HT-29 (cell line): ENCODE data around the gene MB. TPM values are rescaled to one million over a fixed set of nuclear protein-coding genes. Genes with fewer than 3 reads are reported as not detected.
"Not testable (repeated sequence)": the region's sequence is repeated elsewhere in the genome, so short reads cannot be mapped to it uniquely, and the experiment has no call there.

Experiments used
- DNase-seq: peaks from one replicate; pipeline ENCODE4 v3.0.0-alpha.2; 2015; ENCODE audit warnings: low spot score
- total RNA-seq: library from RNA; depleted of rRNA; stranded (reverse); fragments of >200 nt; shearing (Covaris generic); gene quantifications from 2 replicates; pipeline ENCODE4 v1.2.3, GENCODE V29; 2014

MB gene
- total RNA-seq, 1 experiment from 2014 or later = 0.79 TPM

DNA sequence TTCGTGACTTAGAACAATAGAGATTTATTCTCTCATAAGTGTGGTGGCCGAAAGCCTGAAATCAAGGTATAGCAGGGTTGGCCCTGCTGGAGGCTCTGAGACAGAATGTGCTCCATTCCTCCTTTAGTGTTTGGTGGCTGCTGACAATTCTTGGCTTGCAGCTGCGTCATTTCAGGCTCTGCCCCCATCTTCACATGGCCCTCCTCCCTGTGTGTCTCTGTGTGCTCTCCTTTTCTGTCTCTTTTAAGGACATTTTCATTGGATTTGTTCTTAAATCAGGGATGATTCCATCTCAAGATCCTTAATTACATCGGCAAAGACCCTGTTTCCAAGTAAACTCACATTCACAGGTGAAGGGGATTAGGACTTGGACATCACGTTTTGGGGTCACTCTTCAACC lies 20.9 kb upstream of the MB start:
- no peak for DNase-seq

DNA sequence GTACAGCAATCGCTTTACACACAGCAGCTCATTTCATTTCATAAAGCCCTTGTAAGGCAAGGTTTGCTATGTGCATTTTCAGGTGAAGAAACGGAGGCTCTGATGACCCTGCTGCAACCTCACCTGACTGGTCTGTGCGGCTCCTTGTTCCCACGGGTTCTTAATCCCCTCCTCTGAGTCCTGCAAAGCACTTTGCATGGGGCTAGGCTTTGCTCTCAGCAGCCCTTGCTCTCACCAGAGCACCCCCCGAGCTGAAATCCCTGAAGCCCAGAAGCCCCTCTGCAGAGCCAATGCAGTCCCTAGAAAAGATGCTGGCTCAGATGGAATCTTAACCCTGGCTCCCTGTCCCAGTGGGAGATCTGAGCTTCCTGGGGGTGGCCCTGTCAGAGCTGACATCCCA lies 20.1 kb upstream of the MB start:
- DNase-seq = no peak

- DNase-seq = no peak
These were observed 17.9 kb upstream of the MB start for GRCh38 chr22:35634943-35635540.

GRCh38 chr22:35634015-35634414 lies 16.9 kb upstream of the MB start:
- DNase-seq = no peak

DNA sequence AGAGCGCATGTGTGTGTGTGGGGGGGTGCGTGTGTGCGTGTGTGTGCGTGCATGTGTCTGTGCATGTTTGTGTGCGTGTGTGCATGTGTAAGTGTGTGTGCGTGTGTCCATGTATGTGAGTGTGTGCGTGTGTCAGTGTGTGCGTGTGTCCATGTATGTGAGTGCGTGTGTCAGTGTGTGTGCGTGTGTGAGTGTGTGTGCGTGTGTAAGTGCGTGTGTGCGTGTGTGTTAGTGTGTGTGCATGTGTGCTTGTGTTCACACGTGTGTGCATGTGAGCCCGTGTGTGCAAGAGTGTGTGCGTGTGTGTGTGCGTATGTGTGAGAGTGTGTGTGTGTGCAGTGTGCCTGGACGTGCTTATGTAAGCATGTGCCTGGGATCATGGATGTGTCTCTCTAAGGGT lies 16.4 kb upstream of the MB start:
- no peak for DNase-seq

- no peak for DNase-seq
These were observed 15.8 kb upstream of the MB start for GRCh38 chr22:35632935-35633334.

DNA sequence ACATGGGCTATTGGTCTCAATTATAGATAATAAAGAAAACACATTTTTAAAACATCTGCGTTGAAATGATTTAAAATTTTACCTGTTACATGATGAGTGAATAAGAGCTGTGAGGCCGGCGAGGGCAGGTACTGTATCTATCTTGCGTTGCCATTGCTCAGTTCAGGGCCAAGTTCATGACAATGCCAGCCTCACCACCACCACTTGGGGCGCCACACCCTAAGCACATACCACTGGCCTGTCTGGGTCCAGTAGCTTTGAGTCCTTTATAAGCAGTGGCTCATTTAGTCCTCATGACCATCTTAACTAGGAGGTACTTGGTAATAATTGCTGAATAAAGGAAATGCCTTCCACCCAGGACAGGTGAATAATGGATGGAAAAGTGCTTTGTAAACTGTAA lies 14.5 kb upstream of the MB start:
- DNase-seq = peak; percentile 61

DNA sequence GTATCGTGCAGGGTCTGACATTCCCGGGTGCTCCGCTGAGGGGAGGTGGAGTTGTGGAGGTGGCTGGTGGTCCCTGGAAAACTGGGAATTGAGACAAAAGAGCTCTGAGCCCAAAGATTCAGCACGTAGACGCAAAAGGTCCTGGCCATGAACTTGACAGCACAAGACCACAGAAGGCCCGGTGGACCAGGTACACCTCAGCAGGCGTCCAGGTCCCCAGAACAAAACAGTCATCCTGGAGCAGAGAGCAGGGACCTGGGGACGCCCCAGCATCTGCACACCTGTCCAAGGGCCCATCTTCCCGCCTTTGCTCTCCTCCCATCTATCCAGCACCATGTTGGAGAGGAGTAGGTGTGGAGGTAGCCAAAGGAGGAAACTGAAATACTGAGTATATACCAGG lies 13.8 kb upstream of the MB start:
- DNase-seq = no peak

- DNase-seq = peak; percentile 26
These were observed 13.3 kb upstream of the MB start for GRCh38 chr22:35630387-35630793.

DNA sequence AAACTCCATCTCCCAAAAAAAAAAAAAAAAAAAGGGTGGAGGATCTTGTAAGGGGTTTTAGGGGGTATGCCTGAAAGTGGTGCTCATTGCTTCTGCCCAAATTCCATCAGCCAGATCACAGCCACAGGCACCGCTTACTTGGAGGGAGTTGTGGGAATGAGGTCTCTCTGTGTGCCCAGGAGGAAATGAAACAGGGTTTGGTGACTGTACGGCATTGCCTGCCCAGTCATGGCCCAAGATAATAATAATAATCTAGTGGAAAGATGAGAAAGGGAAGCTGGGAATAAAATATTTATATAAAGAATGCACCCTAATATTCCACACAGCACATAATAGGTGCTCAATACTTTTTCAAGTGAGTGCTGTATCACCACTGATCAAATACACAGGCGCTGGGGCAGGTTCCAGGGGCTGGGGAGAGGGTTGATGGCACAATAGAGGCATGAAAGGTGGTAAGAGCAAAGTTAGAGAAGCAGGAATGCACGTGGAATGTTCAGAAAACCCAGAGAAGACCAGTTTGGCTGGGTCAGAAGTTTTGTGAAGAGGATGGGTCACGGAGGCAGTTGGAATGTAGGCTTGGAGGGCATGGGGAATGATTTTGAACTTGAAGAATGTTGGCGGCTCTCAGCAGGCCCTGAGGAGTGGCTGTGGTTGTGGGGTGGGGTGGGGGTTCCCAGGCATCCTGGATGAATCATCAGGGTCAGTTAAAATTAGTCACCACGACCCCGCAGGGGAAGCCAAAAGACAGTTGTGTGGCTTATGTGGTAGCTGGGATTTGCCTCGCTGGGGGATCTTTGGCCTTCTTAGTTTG lies 12.5 kb upstream of the MB start:
- DNase-seq = peak; percentile 28

- DNase-seq = no peak
These were observed 11.6 kb upstream of the MB start for GRCh38 chr22:35628732-35629131.

- peak; percentile 63 for DNase-seq
These were observed 10.3 kb upstream of the MB start for GRCh38 chr22:35627267-35628041.

DNA sequence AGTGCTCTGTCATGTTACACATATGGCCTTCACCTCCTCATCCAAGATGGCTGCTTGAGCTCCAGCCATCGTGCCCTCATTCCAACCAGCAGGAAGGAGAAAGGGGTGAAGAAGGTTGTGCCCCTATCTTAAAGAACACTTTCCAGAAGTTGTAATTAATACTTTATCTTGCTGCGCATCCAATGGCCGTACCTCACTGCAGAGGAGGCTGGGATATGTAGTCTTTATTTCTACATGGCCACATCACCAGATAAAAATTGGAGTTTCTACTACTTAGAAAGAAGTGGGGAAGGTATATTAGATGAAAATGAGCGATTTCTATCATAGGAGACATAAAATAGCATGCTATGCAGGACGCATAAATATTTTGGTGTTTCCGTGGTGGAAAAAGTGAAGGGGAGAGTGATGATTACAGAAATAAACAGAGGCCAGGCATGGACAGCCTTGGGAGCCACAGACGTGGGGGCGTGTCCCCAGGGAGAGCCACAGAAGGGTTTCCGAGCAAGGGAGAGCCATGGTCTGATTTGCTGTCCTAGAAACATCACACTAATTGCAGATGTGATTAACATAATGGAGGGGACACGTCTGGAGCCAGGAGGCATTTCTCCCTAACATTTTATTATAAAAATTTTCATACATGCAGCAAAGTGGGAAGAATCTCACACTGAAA lies 8.8 kb upstream of the MB start:
- DNase-seq = no peak

- DNase-seq = no peak
These were observed 7.4 kb upstream of the MB start for GRCh38 chr22:35624547-35624946.

DNA sequence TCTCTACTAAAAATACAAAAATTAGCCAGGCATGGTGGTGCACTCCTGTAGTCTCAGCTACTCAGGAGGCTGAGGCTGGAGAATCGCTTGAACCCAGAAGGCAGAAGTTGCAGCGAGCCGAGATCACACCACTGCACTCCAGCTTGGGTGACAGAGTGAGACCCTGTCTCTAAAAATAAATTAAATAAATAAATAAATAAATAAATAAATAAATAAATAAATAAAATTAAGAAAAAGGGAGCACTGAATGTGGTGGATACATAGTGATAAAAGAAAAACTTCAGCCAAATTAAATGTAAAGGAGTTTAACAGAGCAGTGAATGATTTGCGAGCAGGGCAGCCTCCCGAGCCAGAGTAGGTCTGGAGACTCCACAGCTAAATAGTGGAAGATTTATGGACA lies 6.8 kb upstream of the MB start:
- DNase-seq = not testable (repeated sequence)

DNA sequence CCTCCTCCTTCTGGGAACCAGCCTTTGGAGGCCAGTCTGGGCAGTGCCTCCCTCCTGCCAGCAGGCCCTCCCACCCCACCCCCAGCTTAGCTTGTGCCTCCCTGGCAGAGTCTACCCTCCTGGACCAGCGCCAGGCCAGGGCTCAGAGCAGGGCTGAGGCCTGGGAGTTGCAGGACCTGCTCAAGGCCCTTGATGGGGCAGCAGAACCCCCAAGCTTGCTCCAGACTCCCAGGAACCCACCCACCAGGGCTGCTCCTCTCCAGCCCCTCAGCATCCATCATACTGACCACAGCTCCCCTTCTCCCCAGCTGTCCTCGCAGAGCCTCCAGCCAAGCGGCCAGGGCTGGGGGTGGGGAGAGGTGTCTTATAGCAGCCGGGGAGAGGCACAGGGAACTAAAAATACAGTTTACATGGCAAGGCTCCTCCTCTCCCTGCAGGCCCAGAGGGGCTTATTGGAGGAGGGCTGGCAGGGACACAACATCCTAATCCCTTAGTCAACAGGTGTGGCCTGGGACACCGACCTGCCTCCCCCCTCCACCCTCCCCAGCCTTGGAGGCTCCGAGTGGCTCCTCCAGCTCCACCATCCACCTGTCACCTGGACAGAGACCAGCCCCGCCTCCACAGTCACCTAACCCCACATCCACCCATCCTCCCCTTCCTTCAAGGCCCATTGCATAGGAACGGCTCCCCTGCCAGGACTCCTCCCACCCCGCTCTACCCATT lies 5.2 kb upstream of the MB start:
- DNase-seq = peak; percentile 48

DNA sequence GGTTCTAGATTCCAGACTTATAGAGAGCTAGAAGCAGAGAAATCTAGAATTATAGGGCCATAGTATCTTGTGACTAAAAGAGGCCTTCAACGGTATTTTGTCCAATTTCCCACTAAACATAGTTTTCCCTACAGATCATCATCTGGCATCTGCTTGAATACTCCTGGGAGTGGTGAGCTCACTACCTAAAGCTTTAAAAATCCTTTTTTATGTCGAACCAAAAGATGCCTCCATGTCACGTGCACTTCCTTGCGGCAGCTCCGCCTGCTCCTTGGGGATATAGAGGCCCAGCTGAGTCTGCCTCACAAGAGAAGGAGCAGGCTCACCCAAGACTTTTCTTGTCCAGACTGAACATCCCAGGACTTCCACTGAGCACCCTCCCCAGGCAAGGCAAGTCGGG lies 4.3 kb upstream of the MB start:
- DNase-seq = no peak

GRCh38 chr22:35620624-35621251 lies 3.6 kb upstream of the MB start:
- DNase-seq = no peak

GRCh38 chr22:35619336-35620094 lies 2.4 kb upstream of the MB start:
- DNase-seq = no peak
